BE2C (cell line): Measurements from ENCODE around the gene METTL26.

Experiments used
- DNase-seq: peaks from one replicate; pipeline ENCODE4 v3.0.0-alpha.2; 2020
- H3K27me3 ChIP-seq: fragments of 250-450 bp; sonication (Bioruptor Pico); 2 replicates; pipeline ENCODE4 v1.5.1; 2020; ENCODE audit warnings: mild to moderate bottlenecking
- H3K36me3 ChIP-seq: fragments of 250-450 bp; sonication (Bioruptor Pico); 2 replicates; pipeline ENCODE4 v1.5.1; 2020; ENCODE audit warnings: mild to moderate bottlenecking
- H3K4me1 ChIP-seq: fragments of 250-450 bp; sonication (Bioruptor Pico); 2 replicates; pipeline ENCODE4 v1.5.1; 2020
- H3K4me3 ChIP-seq: 2 replicates; pipeline ENCODE4 v1.5.1; 2011; ENCODE audit warnings: low read depth, low read length
- H3K9me3 ChIP-seq: fragments of 250-450 bp; sonication (Bioruptor Pico); 2 replicates; pipeline ENCODE4 v1.5.1; 2020
- CTCF ChIP-seq: IDR thresholded peaks from 2 replicates; pipeline ENCODE4 v1.5.1; 2012; ENCODE audit warnings: mild to moderate bottlenecking, low read depth, low read length

METTL26 gene

DNA sequence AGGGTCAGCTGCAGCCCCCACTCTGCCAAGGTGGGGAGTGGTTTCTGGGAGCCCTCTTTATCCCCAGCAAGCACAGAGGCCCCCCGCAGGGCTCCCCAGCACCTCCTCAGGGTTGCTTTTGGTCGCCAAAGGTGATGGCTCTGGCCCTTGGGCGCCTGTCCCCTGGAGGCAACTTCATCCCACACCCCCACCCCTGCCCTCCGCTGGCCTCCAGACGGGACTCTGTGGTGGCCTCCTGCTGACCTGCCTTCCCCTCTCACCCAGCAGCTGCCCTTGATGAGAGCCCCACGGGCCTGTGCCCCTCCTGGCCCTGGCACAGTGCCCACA, 24.0 kb upstream of the METTL26 start:
- peaks cover 13% of the 10 kb centered on the region for H3K4me1 ChIP-seq
- peak overlapping the region; percentile 47 for H3K4me3 ChIP-seq
- TF ChIP-seq CTCF, result no peak
- no peaks in the 10 kb centered on the region for H3K27me3 ChIP-seq
- H3K9me3 ChIP-seq, result no peaks in the 10 kb centered on the region
- DNase-seq, result no peak
- peaks cover 30% of the 10 kb centered on the region for H3K36me3 ChIP-seq

- no peak overlapping the region for H3K4me3 ChIP-seq
- no peak for TF ChIP-seq CTCF
- H3K9me3 ChIP-seq, result no peaks in the 10 kb centered on the region
- no peaks in the 10 kb centered on the region for H3K27me3 ChIP-seq
- no peak for DNase-seq
- H3K36me3 ChIP-seq, result peaks cover 34% of the 10 kb centered on the region
- peaks cover 13% of the 10 kb centered on the region for H3K4me1 ChIP-seq
Observed at GRCh38 chr16:659618-660017, 23.5 kb upstream of the METTL26 start.

GRCh38 chr16:658679-659571, 22.8 kb upstream of the METTL26 start:
- H3K4me3 ChIP-seq, result no peak overlapping the region

DNA sequence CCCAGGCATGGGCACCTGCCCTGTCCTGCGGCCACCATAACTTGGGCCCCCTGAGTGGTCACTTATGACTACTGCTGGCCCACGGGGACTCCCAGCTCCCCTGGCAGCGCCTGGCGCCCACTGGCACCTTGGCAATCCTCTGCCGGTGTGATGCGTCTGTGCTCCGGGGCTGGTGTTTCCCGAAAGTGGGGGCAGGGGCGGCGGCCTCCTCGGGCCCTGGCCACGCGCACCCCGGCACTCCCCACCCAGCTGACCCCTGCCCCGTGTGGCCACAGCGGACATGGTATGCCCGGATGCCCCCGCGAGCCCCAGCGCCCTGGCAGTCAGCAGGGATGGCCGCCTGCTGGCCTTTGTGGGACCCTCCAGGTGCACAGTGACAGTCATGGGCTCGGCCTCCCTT, 21.4 kb upstream of the METTL26 start:
- TF ChIP-seq CTCF, result no peak
- no peaks in the 10 kb centered on the region for H3K9me3 ChIP-seq
- H3K4me3 ChIP-seq, result no peak overlapping the region
- peaks cover 34% of the 10 kb centered on the region for H3K36me3 ChIP-seq
- no peak for DNase-seq
- H3K27me3 ChIP-seq, result no peaks in the 10 kb centered on the region
- H3K4me1 ChIP-seq, result peaks cover 13% of the 10 kb centered on the region

More at GRCh38 chr16:658679-659571, 22.8 kb upstream of the METTL26 start:
- peak; percentile 39 for TF ChIP-seq CTCF
- no peak for DNase-seq
- Histone ChIP-seq H3K4me1 (peaks cover 13% of the 10 kb centered on the region), H3K9me3 (no peaks in the 10 kb centered on the region), H3K27me3 (no peaks in the 10 kb centered on the region), H3K36me3 (peaks cover 34% of the 10 kb centered on the region)

GRCh38 chr16:654034-654433, 17.9 kb upstream of the METTL26 start:
- TF ChIP-seq CTCF, result no peak
- Histone ChIP-seq H3K4me1 (no peaks in the 10 kb centered on the region), H3K36me3 (peaks cover 30% of the 10 kb centered on the region), H3K4me3 (no peak overlapping the region), H3K9me3 (no peaks in the 10 kb centered on the region), H3K27me3 (no peaks in the 10 kb centered on the region)
- DNase-seq, result no peak
